ENCODE results near the gene B3GALT5.

B3GALT5 gene

GRCh38 chr21:39696618-39697017, 83.9 kb downstream of the B3GALT5 start:
- DNase-seq (ENCODE audit: low spot score): no peak

GRCh38 chr21:39700318-39700717, 87.6 kb downstream of the B3GALT5 start:
- no peak for DNase-seq (ENCODE audit: low spot score)

GRCh38 chr21:39703578-39703977, 90.8 kb downstream of the B3GALT5 start:
- DNase-seq (ENCODE audit: low spot score): no peak

- DNase-seq (ENCODE audit: low spot score): no peak
These were observed 93.1 kb downstream of the B3GALT5 start for GRCh38 chr21:39705849-39706248.

GRCh38 chr21:39707316-39707715, 94.6 kb downstream of the B3GALT5 start:
- no peak for DNase-seq (ENCODE audit: low spot score)

GRCh38 chr21:39710866-39711265, 98.1 kb downstream of the B3GALT5 start:
- no peak for DNase-seq (ENCODE audit: low spot score)

- no peak for DNase-seq (ENCODE audit: low spot score)
These were observed 99.5 kb downstream of the B3GALT5 start for GRCh38 chr21:39712273-39712672.

- no peak for DNase-seq (ENCODE audit: low spot score)
These were observed 100.2 kb downstream of the B3GALT5 start for GRCh38 chr21:39712976-39713375.

GRCh38 chr21:39713905-39714304, 101.2 kb downstream of the B3GALT5 start:
- DNase-seq (ENCODE audit: low spot score): no peak

- DNase-seq (ENCODE audit: low spot score): no peak
These were observed 101.6 kb downstream of the B3GALT5 start for GRCh38 chr21:39714331-39714730.

- peak; percentile 36 for DNase-seq (ENCODE audit: low spot score)
These were observed 103.2 kb downstream of the B3GALT5 start for GRCh38 chr21:39715804-39716397.

GRCh38 chr21:39720126-39720778, 107.5 kb downstream of the B3GALT5 start:
- DNase-seq (ENCODE audit: low spot score): no peak

- no peak for DNase-seq (ENCODE audit: low spot score)
These were observed 109.1 kb downstream of the B3GALT5 start for GRCh38 chr21:39721885-39722284.

All from germinal center (tissue), 1 donor.